Measurements from ENCODE around the gene ADAM33. TPM values are rescaled to one million over a fixed set of nuclear protein-coding genes. Genes with fewer than 3 reads are reported as not detected.

ADAM33 gene
- total RNA-seq, 1 donor from 2014 or later, result 3.0 TPM

DNA sequence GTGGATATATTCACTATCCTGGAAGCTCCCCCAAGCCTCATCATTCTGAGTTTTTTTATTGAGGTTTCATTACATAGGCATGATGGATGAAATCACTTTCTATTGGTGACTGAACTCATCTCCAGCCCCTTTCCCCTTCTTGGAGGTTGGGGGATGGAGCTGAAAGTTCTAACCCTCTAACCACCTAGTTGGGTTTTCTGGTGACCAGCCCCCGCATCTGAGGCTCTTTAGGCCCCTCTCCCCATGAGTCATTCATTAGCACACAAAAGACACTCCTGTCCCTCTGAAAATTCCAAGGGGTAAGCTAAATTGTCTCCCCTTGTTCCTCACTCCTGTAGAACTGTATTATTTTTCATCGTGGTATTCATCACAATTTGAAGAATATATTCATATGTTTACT lies 51.9 kb downstream of the ADAM33 start:
- intact Hi-C loops (cut with DNase I), result no loop called here
- DNase-seq (ENCODE audit: low spot score), result no peak

GRCh38 chr20:3628502-3629314 lies 53.1 kb downstream of the ADAM33 start:
- intact Hi-C loops (cut with DNase I), result no loop called here
- no peak for DNase-seq (ENCODE audit: low spot score)

GRCh38 chr20:3627476-3627875 lies 54.3 kb downstream of the ADAM33 start:
- no peak for DNase-seq (ENCODE audit: low spot score)
- intact Hi-C loops (cut with DNase I), result no loop called here

DNA sequence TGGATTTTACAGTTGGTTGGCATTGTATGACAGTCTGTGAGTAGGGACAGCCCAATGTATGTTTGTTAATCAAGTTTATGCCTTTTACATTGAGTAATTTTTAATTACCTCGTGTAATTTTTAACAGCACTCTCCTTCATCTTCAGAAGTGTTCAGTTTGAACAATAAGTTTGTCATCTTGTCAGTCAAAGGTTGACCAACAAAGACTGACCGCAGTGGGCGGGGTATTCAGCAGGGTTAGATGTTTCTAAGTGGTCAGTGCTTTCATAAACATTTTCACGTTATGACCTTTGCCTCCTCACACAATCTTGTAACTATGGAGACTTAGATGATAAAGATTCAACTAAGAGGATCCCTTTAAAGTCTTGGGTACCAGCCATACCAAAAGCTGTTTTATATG lies 59.4 kb downstream of the ADAM33 start:
- intact Hi-C loops (cut with DNase I), result no loop called here

GRCh38 chr20:3621111-3621510 lies 60.7 kb downstream of the ADAM33 start:
- no peak for DNase-seq (ENCODE audit: low spot score)
- intact Hi-C loops (cut with DNase I), result no loop called here

More for the DNA sequence above, 59.4 kb downstream of the ADAM33 start:
- no peak for DNase-seq (ENCODE audit: low spot score)

Other genes with a start within 250 kb of the ADAM33 start
- 36.9 TPM for gene ATRN, start 211.0 kb downstream of the ADAM33 start, total RNA-seq
- not detected for gene GFRA4, start 18.6 kb downstream of the ADAM33 start, total RNA-seq
- 2.4 TPM for gene SIGLEC1, start 30.6 kb upstream of the ADAM33 start, total RNA-seq
- 9.2 TPM for gene HSPA12B, start 50.7 kb upstream of the ADAM33 start, total RNA-seq
- gene ADISSP, start 85.7 kb upstream of the ADAM33 start, total RNA-seq, result 9.9 TPM
- not detected for gene SPEF1, start 99.4 kb upstream of the ADAM33 start, total RNA-seq
- 79.8 TPM for gene CENPB, start 104.7 kb upstream of the ADAM33 start, total RNA-seq
- 9.4 TPM for gene CDC25B, start 114.3 kb upstream of the ADAM33 start, total RNA-seq
- gene AP5S1, start 138.5 kb upstream of the ADAM33 start, total RNA-seq, result 12.5 TPM
- gene MAVS, start 164.8 kb upstream of the ADAM33 start, total RNA-seq, result 39.5 TPM
- gene PANK2, start 207.4 kb upstream of the ADAM33 start, total RNA-seq, result 21.5 TPM